ENCODE measurements around the gene PTMA.

Gene PTMA

GRCh38 chr2:231676243-231676642 lies 32.1 kb upstream of the PTMA start:
- no peak for DNase-seq (ENCODE audit: low read depth, low spot score)

- DNase-seq (ENCODE audit: low read depth, low spot score), result peak; percentile 64
Observed at GRCh38 chr2:231677632-231678104, 30.7 kb upstream of the PTMA start.

- no peak for DNase-seq (ENCODE audit: low read depth, low spot score)
Observed at GRCh38 chr2:231679908-231680284, 28.4 kb upstream of the PTMA start.

- no peak for DNase-seq (ENCODE audit: low read depth, low spot score)
Observed at GRCh38 chr2:231680285-231680991, 27.9 kb upstream of the PTMA start.

GRCh38 chr2:231680992-231681852 lies 27.1 kb upstream of the PTMA start:
- DNase-seq (ENCODE audit: low read depth, low spot score), result no peak

- no peak for DNase-seq (ENCODE audit: low read depth, low spot score)
Observed at GRCh38 chr2:231682603-231683291, 25.6 kb upstream of the PTMA start.

- no peak for DNase-seq (ENCODE audit: low read depth, low spot score)
Observed at GRCh38 chr2:231683292-231684235, 24.8 kb upstream of the PTMA start.

GRCh38 chr2:231684314-231685223 lies 23.8 kb upstream of the PTMA start:
- no peak for DNase-seq (ENCODE audit: low read depth, low spot score)

GRCh38 chr2:231685349-231686191 lies 22.8 kb upstream of the PTMA start:
- DNase-seq (ENCODE audit: low read depth, low spot score), result no peak

GRCh38 chr2:231686192-231687100 lies 21.9 kb upstream of the PTMA start:
- no peak for DNase-seq (ENCODE audit: low read depth, low spot score)

- DNase-seq (ENCODE audit: low read depth, low spot score), result peak; percentile 55
Observed at GRCh38 chr2:231687133-231687852, 21.0 kb upstream of the PTMA start.

- no peak for DNase-seq (ENCODE audit: low read depth, low spot score)
Observed at GRCh38 chr2:231687961-231688360, 20.4 kb upstream of the PTMA start.

GRCh38 chr2:231688719-231689118 lies 19.6 kb upstream of the PTMA start:
- no peak for DNase-seq (ENCODE audit: low read depth, low spot score)

- no peak for DNase-seq (ENCODE audit: low read depth, low spot score)
Observed at GRCh38 chr2:231689124-231689893, 19.0 kb upstream of the PTMA start.

- no peak for DNase-seq (ENCODE audit: low read depth, low spot score)
Observed at GRCh38 chr2:231691251-231691772, 17.0 kb upstream of the PTMA start.

GRCh38 chr2:231692847-231693246 lies 15.5 kb upstream of the PTMA start:
- no peak for DNase-seq (ENCODE audit: low read depth, low spot score)

All from activated naive CD8-positive, alpha-beta T cell treated with anti-CD3 and anti-CD28 coated beads, Interleukin-2, amount 50 U/mL, for 16 hours (primary cell).